22Rv1 (cell line): ENCODE measurements around the gene HNRNPA1.

ENCODE experiments used
- H3K27ac ChIP-seq: fragments of 450-650 bp; 2 replicates; pipeline ENCODE4 v1.5.1; 2017
- ZFX ChIP-seq: fragments of 450-650 bp; IDR thresholded peaks from 2 replicates; pipeline ENCODE4 v1.6.1; 2017; ENCODE audit warnings: antibody characterized with exemption, borderline replicate concordance
- TF ChIP-seq, protein P1 (sequence below): fragments of 450-650 bp; IDR thresholded peaks from 2 replicates; pipeline ENCODE4 v1.5.1; 2017; ENCODE audit warnings: mild to moderate bottlenecking

HNRNPA1 gene

DNA sequence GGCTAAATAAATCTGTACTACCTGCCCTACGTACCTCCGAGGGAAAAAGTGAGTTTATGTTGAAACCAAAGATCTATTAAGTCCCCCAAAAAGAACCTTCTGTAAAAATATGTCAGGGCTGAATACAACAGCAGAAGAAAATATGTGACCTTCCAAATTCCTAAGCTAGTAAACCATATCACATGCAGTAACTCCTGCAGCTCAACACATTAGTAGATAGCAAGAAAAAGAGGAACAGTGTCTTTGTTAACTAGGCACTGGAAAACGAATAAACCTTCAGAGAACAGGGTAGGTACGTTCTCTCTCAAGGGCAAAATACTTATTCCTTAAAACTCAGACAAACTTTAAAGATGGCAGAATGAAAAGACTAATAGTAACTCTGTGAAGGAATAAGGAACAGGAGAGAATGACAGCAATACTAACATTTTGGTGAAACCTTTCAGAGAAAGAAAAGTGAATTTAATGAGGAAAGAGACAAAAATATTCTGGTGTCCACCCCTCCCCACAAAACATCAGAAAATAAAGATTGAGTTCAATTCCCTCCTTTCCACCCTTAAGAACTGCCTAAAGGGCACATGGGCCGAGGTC is 18.6 kb upstream of the HNRNPA1 start:
- TF ChIP-seq, protein P1, sequence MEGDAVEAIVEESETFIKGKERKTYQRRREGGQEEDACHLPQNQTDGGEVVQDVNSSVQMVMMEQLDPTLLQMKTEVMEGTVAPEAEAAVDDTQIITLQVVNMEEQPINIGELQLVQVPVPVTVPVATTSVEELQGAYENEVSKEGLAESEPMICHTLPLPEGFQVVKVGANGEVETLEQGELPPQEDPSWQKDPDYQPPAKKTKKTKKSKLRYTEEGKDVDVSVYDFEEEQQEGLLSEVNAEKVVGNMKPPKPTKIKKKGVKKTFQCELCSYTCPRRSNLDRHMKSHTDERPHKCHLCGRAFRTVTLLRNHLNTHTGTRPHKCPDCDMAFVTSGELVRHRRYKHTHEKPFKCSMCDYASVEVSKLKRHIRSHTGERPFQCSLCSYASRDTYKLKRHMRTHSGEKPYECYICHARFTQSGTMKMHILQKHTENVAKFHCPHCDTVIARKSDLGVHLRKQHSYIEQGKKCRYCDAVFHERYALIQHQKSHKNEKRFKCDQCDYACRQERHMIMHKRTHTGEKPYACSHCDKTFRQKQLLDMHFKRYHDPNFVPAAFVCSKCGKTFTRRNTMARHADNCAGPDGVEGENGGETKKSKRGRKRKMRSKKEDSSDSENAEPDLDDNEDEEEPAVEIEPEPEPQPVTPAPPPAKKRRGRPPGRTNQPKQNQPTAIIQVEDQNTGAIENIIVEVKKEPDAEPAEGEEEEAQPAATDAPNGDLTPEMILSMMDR, result no peak
- H3K27ac ChIP-seq, result peak overlapping the region; percentile 26; the same call in 1 of the 2 replicates

DNA sequence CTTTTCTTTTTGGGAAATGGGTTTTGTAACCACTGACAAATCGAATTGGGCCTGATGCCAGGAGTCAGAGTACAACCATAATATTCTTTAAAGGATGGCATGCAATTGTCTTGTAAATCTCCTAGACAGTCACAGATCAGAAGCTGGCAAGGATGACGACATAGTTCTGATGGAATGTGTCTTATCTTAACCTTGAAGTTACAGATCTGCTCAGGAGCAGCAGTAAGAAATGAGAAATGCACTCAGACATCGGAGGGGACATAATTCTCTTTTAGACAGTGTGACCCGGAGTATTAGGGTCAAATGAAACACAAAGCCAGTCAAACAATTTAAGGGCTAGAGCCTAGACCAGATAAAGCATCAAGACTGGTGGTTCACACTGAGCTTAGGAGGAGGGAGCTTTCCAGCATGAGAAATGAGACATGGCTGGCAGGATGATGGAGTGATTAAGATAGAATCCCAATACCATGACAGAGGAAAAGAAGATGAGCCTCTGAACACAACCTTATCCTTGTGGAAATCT is 18.1 kb upstream of the HNRNPA1 start:
- H3K27ac ChIP-seq, result peak overlapping the region; percentile 26; the same call in 1 of the 2 replicates

DNA sequence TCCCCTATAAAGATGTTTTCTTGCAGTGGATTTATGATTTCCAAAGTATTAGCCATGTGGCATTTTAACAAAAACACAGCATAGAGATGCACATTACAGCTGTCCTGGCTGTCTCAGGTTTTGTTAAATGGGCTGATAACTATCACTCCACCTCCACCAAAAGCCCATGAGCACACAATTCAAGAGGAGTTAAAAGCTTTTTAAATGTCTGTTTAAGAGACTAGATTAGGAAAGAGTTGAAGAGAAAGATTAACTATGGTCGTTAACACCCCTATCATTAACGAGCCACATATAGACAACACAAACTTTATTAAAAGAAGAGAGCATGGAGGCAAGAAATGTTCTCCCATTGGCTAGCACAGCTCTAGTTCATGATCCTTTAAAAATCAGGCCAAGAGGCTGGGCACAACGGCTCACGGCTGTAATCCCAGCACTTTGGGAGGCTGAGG is 15.1 kb upstream of the HNRNPA1 start:
- TF ChIP-seq, protein P1, result no peak
- TF ChIP-seq ZFX, result no peak

More for the DNA sequence above, 18.1 kb upstream of the HNRNPA1 start:
- no peak for TF ChIP-seq ZFX
- TF ChIP-seq, protein P1, result no peak

DNA sequence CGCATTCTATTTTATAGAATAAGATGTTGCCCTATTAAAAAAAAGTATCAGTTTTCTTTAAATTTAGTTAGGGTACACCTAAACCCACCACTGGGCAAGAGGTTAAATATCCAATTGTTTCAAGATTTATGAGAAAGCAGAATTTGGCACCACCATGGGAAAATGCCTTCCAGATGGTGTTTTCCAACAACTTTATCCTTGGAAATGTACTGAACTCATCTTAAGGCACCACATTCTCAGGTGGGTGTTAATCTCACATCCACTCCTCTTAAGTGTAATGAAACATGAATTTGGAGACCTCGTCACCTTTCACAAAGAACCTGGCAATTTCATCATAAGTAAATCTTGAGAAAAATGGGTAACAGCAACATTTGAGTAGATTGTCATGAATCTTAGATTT is 13.7 kb upstream of the HNRNPA1 start:
- no peak for TF ChIP-seq ZFX
- TF ChIP-seq, protein P1, result no peak

More for the DNA sequence above, 15.1 kb upstream of the HNRNPA1 start:
- no peak overlapping the region for H3K27ac ChIP-seq

DNA sequence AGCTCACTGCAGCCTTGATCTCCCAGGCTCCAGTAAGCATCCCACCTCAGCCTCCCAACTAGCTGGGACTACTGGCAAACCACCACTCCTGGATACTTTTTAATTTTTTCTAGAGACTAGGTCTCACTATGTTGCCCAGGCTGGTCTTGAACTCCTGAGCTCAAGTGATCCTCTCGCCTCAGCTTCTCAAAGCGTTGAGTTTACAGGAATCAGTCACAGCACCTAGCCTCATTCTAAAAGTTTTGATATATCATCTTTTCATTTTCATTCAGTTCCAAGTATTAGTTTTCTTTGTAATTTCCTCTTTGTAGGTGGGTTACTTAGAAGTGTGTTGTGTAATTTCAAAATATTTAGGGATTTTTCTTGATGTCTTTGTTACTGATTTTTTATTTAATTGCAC is 10.2 kb upstream of the HNRNPA1 start:
- TF ChIP-seq ZFX, result no peak
- TF ChIP-seq, protein P1, result no peak
- no peak overlapping the region for H3K27ac ChIP-seq

More for the DNA sequence above, 13.7 kb upstream of the HNRNPA1 start:
- H3K27ac ChIP-seq, result no peak overlapping the region

DNA sequence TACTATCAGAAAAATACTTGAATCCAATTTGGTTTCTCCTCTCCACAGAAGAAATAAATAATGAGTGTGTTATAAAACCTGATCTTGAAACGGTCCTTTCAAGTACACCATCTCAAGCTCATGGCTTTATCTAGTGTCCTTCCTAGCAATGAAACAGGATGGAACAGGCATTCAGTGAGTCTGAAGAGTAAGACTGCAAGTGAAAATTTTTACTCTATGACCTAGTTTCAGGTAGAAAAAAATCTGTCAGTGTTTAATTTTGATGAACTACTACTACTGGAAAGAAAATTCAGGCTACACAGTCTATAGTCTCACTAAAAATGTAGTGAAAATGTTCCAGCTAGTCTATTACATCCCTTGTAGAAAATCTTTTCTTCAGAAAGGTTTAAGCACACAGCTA is 8.3 kb upstream of the HNRNPA1 start:
- H3K27ac ChIP-seq, result no peak overlapping the region
- TF ChIP-seq, protein P1, result no peak
- TF ChIP-seq ZFX, result no peak

DNA sequence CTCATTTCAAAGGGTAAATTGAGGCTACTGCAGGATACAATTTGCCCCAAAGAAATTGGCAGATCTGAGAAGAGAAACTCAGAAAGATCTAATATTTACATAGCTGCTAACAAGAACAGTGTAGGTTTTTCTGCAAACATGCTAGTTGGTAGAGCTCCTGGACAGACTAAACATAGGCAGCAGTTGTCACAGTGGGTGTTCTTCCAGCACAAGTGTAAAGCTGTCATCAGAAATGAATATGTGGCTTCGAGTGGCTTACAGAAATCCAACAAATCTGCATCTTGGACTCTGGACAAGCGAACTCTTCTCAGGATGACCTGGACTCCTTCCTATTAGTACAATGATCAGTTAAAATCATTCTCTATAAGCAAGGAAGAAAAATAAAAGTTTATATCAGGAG is 6.5 kb upstream of the HNRNPA1 start:
- H3K27ac ChIP-seq, result peak overlapping the region; percentile 52
- no peak for TF ChIP-seq ZFX
- TF ChIP-seq, protein P1, result no peak
